Measurements from ENCODE around the gene FLNC.

FLNC gene

GRCh38 chr7:128832880-128833147 lies 2.6 kb downstream of the FLNC start:
- no peak for DNase-seq (ENCODE audit: low read depth, low spot score)

DNA sequence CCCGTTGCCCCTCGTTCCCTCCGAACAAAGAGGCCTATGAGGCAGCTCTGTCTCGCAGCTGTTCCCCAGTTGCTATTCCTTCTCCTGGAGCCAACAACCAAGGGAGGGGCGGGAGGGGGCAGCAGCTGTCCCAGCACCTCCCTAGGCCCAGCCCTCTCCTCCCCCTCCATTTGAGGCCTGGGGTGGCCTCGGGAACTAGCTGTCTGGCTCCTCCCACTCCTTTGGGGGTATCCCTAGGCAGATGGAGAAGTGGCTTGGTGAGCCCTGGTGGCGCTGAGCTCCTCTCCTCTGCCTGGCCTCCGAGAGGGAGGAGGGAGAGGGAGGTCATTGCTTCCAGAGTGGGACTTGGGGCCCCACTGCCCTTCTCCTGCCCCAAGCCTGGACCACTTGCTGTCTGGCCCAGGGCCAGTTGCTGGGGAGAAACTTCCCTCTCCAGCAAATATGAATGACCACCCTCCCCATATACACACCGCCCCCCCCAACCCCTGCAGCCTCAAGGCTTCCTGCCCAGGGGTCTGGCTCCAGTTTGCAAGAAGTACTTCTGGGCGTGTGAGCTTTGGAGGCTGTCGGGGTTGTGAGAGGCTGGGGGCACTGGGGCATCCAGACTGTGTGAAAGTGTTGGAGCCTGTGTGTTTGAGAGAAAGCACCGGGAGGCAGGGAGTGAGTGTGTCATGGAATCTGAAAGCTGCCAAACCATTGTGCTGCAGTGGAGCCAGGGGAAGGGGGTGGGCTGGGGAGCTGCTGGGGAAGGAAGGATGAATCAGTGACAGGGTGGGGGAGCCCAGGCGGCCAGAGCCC lies 3.1 kb downstream of the FLNC start:
- peak; percentile 75 for DNase-seq (ENCODE audit: low read depth, low spot score)

DNA sequence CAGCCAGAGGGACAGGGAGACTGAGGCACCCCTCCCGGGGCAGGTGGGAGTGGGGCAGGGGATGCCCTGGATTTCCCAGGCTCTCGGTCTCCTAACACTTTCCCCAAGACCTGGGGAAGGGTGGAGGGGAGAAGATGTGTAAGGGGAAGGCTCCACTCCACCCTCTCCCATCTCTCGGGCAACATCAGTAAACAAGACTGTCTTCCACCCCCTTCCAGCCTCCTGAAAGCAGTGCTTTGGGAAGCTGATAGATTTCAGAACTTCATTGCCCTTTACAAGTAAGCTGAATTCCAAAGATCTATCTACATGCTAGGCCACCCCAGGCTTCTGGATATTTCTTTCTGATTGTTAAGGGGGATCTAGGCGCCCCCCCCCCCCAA lies 3.7 kb downstream of the FLNC start:
- DNase-seq (ENCODE audit: low read depth, low spot score), result no peak

DNA sequence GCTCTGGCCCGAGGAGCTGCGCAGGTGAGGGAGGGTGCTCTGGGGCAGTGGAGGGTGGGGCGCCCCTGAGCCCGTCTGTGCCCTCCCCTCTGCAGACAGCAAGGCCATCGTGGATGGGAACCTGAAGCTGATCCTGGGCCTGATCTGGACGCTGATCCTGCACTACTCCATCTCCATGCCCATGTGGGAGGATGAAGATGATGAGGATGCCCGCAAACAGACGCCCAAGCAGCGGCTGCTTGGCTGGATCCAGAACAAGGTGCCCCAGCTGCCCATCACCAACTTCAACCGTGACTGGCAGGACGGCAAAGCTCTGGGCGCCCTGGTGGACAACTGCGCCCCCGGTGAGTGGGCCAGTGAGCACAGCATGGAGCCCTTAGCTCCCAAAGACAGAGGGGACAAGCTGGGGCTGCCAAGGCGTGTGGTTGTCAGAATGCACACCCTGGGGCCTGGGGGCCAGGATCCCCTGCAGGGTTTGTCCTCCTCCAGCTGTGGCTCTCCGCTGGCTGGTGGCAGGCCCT lies 5.1 kb downstream of the FLNC start:
- no peak for DNase-seq (ENCODE audit: low read depth, low spot score)

GRCh38 chr7:128835790-128836641 lies 5.8 kb downstream of the FLNC start:
- no peak for DNase-seq (ENCODE audit: low read depth, low spot score)

GRCh38 chr7:128836729-128837348 lies 6.6 kb downstream of the FLNC start:
- no peak for DNase-seq (ENCODE audit: low read depth, low spot score)

DNA sequence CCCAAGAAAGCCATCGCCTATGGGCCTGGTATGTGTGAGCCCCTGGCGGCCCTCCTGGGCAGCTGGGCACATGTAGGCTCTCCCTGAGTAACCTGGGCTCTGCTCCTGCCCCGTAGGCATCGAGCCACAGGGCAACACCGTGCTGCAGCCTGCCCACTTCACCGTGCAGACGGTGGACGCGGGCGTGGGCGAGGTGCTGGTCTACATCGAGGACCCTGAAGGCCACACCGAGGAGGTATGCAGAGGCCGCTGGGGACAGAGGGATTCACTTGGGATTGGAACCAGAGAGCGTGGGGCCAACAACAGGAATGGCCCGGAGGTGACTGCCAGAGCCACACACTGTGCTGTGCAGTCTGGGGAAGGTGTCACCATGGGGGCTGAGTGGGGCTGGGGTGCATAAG lies 7.3 kb downstream of the FLNC start:
- no peak for DNase-seq (ENCODE audit: low read depth, low spot score)

- DNase-seq (ENCODE audit: low read depth, low spot score), result no peak
Measured at GRCh38 chr7:128838109-128838779, 8.0 kb downstream of the FLNC start.

DNA sequence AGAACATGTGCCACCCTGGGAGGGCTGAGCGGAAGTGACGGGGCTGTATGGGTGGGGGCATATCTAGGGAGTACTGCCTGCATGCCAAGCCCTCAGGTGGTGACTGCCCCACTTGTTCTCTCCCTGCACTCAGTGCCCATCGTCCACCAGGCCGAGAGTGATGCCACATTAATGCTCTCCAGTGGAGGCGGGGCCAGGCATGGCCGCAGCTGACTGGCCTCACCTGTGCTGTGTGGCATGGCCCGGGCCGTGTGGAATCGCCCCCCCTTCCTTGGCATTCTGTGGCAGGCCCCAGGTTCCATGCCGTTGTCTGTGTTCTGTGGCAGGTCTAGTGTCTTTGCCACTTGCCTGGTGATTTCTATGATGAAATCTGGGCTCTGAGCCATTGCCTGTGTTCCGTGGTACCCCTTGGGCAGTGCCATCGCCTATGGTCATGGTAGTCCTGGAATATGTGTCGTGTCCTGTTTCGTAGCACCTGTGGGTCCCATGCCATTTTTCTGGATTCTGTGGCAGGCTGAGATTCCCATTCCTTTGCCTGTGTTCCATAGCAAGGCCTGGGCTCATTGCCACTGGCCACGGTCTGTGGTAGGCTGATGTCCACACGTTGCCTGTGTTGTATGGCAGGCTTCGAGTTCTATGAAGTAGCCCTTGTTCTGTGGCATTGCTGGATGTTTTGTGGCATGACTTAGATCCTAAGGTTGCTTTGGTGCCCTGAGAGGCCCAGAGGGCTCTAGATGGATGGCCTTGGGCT lies 8.9 kb downstream of the FLNC start:
- no peak for DNase-seq (ENCODE audit: low read depth, low spot score)

- DNase-seq (ENCODE audit: low read depth, low spot score), result no peak
Measured at GRCh38 chr7:128839751-128840177, 9.6 kb downstream of the FLNC start.

DNA sequence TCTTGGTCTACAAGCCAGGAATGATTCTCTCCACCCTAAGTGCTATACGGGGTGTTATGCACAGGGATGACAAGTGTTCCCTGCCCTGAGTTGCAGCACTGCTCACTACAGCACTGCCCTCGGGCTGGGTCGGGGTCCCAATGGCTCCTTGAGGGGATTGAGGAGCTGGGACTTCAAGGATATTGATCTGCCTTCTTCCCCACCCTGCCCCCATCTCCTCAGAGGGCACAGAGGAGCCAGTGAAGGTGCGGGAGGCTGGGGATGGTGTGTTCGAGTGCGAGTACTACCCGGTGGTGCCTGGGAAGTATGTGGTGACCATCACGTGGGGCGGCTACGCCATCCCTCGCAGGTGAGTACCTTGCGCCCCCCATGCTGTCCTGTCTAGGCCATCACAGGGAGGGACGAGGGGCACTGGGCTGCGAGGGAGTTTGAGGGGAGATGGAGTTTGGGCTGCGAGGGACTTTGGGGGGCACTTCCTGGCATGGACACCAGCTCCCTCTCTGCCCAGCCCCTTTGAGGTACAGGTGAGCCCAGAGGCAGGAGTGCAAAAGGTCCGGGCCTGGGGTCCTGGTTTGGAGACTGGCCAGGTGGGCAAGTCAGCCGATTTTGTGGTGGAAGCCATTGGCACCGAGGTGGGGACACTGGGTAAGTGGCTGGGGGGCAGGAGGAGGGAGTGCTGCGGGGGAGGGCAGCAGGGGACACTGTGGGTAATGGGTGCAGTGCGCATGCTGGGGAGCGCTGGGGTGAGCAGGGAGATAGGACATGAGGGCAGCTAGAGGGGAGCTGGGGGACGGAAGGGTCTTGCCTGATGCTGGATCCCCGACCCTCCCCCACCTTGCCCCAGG lies 10.3 kb downstream of the FLNC start:
- DNase-seq (ENCODE audit: low read depth, low spot score), result no peak

DNA sequence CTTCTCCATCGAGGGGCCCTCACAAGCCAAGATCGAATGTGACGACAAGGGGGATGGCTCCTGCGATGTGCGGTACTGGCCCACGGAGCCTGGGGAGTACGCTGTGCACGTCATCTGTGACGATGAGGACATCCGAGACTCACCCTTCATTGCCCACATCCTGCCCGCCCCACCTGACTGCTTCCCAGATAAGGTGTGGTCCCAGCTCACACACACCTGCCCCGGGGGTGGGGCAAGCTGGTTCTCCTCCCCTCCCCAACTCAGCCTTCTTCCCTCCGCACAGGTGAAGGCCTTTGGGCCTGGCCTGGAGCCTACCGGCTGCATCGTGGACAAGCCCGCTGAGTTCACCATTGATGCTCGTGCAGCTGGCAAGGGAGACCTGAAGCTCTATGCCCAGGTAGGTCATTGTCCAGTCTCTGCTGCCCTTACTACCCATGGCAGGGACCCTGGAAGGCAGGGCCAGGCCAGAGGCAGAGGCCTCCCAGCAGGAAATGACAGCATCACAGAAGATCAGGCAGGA lies 11.0 kb downstream of the FLNC start:
- no peak for DNase-seq (ENCODE audit: low read depth, low spot score)

DNA sequence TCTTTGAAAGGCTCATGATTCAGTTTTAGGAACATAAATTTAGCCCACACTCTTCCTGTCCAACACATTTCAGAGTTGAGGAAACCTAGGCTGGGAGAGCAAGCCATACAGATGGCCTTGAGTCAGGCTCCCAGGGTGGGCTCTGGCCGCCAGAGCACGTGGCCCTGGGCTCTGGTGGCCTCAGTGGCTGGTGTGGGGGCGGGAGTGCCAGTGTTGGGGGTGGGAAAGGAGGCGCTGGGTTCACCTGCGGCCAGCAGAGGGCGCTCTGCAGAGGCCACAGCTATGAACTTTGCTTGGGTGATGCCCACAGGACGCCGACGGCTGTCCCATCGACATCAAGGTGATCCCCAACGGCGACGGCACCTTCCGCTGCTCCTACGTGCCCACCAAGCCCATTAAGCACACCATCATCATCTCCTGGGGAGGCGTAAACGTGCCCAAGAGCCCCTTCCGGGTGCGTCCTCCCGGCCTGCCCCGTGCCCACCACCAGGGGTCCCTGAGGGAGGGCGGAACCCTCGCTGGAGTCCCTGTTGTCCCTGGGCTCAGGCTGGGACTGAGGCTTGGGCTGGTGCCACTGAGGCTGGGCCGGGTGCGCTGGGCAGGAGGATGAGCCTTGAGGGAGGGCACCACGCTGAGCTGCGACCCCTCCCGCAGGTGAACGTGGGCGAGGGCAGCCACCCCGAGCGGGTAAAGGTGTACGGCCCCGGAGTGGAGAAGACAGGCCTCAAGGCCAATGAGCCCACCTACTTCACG lies 11.9 kb downstream of the FLNC start:
- no peak for DNase-seq (ENCODE audit: low read depth, low spot score)

DNA sequence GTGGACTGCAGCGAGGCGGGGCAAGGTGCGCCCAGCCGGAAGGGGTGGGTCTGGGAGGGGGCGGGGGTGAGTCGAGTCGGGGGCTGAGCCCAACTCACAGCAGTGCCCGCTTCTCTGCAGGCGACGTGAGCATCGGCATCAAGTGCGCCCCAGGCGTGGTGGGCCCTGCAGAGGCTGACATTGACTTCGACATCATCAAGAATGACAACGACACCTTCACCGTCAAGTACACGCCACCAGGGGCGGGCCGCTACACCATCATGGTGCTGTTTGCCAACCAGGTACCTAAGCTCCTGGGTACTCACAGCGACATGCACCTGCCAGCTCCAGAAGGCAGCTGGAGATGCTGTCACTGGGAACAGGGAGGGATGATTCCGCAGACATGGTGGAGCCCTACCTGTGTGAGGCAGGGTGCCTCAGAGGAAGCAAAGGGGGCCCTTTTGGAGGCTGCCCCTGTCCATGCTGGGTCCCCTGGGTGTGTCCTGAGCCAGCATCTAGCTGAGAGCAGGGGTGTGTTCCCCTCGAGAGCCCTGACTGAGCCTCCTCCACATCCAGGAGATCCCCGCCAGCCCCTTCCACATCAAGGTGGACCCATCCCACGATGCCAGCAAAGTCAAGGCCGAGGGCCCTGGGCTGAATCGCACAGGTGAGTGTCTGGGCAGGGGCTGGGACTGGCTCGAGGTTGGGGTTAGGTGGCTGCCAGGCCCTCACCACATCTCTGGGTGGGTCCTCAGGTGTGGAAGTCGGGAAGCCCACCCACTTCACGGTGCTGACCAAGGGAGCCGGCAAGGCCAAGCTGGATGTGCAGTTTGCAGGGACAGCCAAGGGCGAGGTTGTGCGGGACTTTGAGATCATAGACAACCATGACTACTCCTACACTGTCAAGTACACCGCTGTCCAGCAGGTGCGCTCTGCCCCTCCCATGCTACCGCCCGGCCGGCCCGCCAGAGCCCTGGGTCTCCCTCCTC lies 12.8 kb downstream of the FLNC start:
- DNase-seq (ENCODE audit: low read depth, low spot score), result no peak

DNA sequence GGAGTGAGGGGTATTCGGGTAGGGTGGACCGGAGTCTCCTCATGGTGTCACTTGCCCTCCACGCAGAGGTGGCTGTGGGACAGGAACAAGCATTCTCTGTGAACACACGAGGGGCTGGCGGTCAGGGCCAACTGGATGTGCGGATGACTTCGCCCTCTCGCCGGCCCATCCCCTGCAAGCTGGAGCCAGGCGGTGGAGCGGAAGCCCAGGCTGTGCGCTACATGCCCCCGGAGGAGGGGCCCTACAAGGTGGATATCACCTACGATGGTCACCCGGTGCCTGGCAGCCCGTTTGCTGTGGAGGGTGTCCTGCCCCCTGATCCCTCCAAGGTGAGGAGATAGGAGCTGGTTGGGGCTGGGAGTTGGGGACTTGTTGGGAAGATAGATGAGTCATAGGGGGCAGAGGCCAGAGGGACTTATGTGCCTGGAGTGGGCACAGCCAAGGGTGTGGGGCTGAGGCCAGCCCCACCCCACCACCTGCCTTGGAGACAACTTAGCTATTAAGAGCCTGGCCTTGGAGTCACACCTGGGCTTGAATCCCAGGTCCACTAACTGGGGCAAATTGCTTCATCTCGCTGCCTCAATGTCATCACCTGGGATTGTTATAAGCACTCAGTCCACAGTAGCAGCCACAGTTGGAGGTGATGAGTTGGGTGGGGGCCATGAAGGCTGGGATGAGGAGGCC lies 13.9 kb downstream of the FLNC start:
- DNase-seq (ENCODE audit: low read depth, low spot score), result no peak

GRCh38 chr7:128844777-128845311 lies 14.6 kb downstream of the FLNC start:
- DNase-seq (ENCODE audit: low read depth, low spot score), result no peak

DNA sequence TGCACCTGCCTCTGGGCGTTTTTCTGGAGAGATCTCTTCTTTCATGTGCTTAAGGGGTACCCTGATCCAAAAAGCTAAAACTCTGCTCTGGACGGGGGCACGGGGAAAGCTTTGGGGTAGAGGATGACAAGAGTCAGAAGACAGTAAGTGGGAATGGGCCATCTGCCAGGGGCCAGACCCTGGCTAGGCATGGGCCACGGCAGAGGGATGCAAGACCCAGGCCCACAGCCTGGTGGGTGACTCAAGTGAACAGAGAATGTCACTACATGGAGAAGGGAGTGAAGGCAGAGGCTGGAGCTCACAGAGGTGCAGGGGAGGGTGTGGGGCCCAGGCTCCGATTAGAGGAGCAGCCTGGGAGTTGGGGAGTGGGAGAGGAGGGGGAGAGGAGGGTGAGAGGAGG lies 15.3 kb downstream of the FLNC start:
- no peak for DNase-seq (ENCODE audit: low read depth, low spot score)

Data from smooth muscle cell of the brain vasculature (primary cell).